GM19043 (cell line): ENCODE data around the gene SLC47A2.
"Not testable (repeated sequence)": the region's sequence is repeated elsewhere in the genome, so short reads cannot be mapped to it uniquely, and the experiment has no call there.

Experiments used
- ATAC-seq: cut with Tn5 transposase; IDR thresholded peaks from one replicate; pipeline ENCODE4 v1.9.1; 2021; ENCODE audit warnings: low read depth; ENCODE audit not compliant: unreplicated experiment

The SLC47A2 gene

DNA sequence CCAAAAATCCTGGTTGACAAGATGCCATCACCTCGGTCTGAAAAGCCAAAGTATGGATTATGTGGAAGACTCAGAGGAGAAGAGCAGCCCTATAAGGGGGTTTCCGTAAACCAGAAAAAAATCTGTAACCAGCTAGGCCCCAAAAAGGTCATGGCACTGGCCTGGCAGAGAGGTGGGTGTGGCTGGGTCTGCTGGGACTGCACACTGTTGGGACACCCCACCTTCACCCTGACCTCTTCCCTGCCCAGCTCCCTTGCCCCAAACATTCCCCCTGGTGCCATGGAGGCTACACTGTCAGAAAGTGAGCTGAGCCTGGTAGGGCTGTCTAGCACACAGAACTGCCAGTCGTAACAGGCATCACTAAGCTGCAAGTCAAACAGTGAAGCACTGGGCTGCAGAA lies 6.5 kb downstream of the SLC47A2 start:
- no peak for ATAC-seq

- ATAC-seq = no peak
Measured at GRCh38 chr17:19708431-19709175, 7.8 kb downstream of the SLC47A2 start.

DNA sequence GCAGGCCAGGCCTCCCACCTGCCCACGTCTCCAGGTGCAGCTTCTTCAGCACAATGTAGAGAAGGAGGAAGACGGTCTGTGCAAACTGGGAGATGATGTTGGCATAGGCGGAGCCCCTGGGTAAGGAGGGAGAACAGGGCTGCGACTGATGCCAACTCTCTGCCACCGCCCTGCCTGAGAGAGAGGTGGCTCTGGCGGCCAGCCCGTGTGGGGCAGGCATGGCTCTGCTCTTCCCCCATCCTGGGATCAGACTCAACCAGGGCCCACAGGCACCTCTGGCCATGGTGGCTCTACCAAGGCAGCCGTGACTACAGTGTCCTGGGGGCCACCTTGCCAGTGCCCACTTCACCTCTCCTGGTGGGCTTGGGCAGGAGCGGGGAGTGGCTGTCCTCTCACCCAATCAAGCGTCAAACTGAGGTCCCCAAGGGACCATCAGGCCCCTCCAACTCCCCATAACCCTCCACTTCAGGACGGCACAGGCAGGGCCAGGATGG lies 8.6 kb downstream of the SLC47A2 start:
- no peak for ATAC-seq

- no peak for ATAC-seq
Measured at GRCh38 chr17:19706791-19707727, 9.3 kb downstream of the SLC47A2 start.

GRCh38 chr17:19705771-19706770 lies 10.3 kb downstream of the SLC47A2 start:
- ATAC-seq = no peak

- no peak for ATAC-seq
Measured at GRCh38 chr17:19705201-19705600, 11.2 kb downstream of the SLC47A2 start.

GRCh38 chr17:19703828-19704613 lies 12.4 kb downstream of the SLC47A2 start:
- no peak for ATAC-seq

- no peak for ATAC-seq
Measured at GRCh38 chr17:19703106-19703827, 13.1 kb downstream of the SLC47A2 start.

DNA sequence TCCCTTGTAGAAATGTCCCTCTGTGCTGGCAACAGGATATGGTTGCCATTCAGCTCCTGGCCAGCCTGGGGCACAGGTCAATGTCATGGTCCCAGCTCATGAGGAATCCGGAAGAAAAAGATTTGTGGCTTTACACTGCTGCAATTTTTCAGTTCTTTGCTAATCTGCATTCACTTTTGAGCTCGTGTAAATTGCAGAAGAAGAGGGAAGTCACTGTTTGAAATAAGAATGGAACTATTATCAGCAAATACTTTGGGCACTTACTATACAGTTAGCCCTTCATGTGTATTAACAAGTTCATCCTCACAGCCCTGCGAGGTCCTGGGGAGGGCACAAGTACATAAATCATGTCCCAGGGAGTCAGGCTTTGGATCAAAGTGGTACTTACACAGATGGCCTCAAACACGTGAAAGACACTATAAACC lies 14.2 kb downstream of the SLC47A2 start:
- no peak for ATAC-seq

DNA sequence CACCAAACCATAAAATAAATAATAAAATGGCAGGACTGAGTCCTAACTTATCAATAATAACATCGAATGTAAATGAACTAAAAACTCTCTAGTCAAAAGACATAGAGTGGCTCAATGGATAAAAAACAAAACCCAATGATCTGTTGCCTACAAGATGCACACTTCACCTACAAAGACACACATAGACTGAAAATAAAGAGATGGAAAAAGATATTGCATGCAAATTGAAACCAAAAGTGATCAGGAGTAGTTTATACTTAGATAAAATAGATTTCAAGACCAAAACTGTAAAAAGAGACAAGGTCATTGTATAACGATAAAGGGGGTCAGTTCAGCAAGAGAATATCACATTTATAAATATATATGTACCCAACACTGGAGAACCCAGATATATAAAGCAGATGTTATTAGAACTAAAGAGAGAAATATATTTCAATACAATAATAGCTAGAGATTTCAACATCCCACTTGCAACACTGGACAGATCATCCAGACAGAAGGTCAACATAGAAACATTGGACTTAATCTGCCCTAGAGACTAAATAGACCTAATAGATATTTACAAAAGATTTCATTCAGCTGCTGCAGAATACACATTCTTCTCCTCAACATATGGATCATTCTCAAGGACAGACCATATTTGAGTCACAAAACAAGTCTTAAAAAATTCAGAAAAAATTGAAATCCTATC lies 29.8 kb downstream of the SLC47A2 start:
- no peak for ATAC-seq

- ATAC-seq = not testable (repeated sequence)
Measured at GRCh38 chr17:19684909-19685580, 31.3 kb downstream of the SLC47A2 start.

DNA sequence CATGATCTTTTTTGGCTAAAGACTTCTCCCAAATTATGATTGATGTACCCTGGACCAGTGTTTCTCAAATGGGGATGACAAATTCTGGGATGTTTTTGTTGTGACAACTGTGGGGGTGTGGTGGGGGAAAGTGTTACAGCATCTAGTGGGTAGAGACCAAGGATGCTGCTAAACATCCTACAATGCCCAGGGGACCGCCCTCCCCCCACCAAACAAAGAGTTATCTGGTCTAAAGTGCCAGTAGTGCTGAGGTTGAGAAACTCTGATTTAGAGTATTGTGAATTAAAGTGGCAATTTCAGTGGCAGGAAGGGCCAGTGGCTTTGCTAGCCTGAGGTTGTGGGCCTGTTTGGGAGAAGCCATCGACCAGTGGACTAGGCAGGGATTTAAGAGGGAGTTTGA lies 33.3 kb downstream of the SLC47A2 start:
- ATAC-seq = no peak

DNA sequence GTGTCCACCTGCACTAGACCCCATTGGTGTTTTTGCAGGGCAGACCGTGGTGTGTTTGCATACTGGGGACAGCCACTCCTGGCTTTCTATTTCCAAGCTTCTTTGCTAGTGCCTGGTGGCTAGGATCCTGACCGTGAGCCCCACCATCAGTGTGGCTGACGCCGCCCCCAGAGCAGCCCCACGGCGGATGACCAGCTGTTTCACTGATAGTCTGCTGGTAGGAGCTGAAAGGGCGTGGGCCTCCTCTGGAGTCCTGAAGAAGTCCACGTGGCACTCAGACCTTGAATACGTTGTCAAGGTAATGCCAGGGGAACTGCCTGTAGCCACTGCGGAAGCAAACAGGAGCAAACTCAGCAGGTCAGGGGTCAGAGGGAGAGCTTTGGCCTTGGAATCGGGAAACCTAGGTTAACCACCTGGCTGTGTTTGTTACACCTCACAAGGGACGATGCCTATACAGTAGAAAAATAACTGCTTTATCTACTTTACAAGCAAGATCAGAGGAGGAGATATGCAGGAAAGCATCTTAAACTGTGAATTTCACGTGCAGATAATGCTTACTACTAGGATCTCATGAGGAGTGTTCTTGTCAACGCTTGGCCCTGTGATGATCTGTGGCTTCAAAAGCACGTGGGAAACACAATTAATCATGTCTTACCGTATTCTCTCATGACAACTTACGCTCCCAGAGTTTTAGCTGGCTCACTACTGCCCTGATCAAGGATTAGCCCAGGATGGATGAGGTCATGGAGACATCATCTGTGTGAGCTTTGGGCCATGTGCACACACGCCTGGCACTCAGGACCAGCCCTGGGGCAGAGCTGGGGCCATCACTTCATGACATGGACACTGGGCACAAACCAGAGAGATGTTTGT lies 37.6 kb downstream of the SLC47A2 start:
- no peak for ATAC-seq

DNA sequence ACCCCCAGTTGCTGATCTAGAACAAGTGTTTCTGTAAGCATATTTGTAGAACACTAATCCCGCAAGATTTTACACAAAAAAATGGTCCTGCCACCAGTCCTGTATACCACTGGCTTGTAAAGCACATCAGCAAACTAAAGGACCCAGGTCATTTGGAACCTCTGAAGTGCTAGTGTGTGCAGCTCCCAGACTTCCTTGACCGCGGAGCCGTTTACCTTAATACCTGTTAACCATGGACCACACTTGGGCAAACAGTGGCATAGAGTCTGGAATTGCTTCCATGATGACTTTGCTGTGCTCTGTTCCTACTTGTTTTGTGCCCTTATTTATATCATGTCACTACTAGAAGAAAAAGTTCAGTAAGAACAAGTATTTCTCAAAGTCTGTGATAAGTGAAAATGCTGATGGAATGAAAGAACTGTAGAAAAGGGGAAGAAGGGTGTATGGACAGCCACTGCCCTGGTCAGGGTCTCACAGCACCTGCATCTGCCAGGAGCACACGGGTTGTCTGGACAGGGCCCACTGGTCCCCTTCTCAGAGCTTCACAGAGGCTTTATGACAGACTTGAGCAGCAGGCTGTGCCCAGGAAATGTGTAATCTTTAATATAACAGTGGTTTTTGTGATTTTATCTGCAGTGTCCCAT lies 38.5 kb downstream of the SLC47A2 start:
- no peak for ATAC-seq

DNA sequence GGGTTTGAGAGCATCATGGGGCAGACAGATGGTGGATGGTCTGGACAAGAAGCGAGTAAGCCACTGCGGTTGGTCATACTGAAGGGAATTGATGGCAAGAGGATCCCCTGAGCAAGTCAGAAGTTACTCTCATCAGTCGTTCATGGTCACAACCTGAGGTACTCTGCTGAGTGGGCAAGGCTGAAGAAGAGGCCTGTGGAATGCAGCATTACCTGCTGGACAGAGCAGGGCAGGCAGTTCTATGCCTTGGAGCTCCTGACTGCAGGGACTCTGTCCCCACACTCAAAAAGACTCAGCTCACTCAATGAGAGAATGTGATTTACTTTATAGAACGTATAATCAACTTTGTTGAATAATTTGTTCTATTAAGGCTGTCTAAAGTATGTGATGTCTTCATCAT lies 39.5 kb downstream of the SLC47A2 start:
- no peak for ATAC-seq

GRCh38 chr17:19673623-19674022 lies 42.8 kb downstream of the SLC47A2 start:
- no peak for ATAC-seq
